ENCODE measurements around the gene CIB4.

CIB4 gene

GRCh38 chr2:26629751-26630150 is 11.4 kb downstream of the CIB4 start:
- no peak for DNase-seq
- no peak overlapping the region for H3K27ac ChIP-seq (ENCODE audit: low read length)
- peaks cover 16% of the 10 kb centered on the region for H3K27me3 ChIP-seq (ENCODE audit: insufficient read depth, low read length, poor library complexity)
- no peaks in the 10 kb centered on the region for H3K9me3 ChIP-seq (ENCODE audit: insufficient read depth, low read length, severe bottlenecking)
- H3K4me2 ChIP-seq (ENCODE audit: insufficient read depth, low read length) = no peak overlapping the region
- H3K36me3 ChIP-seq (ENCODE audit: insufficient read depth, low read length) = no peaks in the 10 kb centered on the region
- TF ChIP-seq EZH2 (IDR thresholded peaks at IDR 0.05; ENCODE audit: borderline replicate concordance, low read depth, low read length, severe bottlenecking) = no peak
- no peak overlapping the region for H3K4me3 ChIP-seq (ENCODE audit: low read depth in 1 of 2, low read length in 2 of 2)
- no peak overlapping the region for H3K9ac ChIP-seq (ENCODE audit: low read depth, low read length)
- H3K4me1 ChIP-seq (ENCODE audit: insufficient read depth, low read length) = no peaks in the 10 kb centered on the region
- ATAC-seq (ENCODE audit: insufficient read depth, low read depth) = no peak
- H2AFZ ChIP-seq (ENCODE audit: low read depth, low read length) = no peak overlapping the region
- no peaks in the 10 kb centered on the region for H3K79me2 ChIP-seq (ENCODE audit: insufficient read depth, low read length)
- H4K20me1 ChIP-seq (ENCODE audit: insufficient read depth, low read length) = no peaks in the 10 kb centered on the region

- Histone ChIP-seq H2AFZ (ENCODE audit: low read depth, low read length) (no peak overlapping the region), H3K79me2 (ENCODE audit: insufficient read depth, low read length) (no peaks in the 10 kb centered on the region), H4K20me1 (ENCODE audit: insufficient read depth, low read length) (no peaks in the 10 kb centered on the region), H3K27ac (ENCODE audit: low read length) (no peak overlapping the region), H3K4me2 (ENCODE audit: insufficient read depth, low read length) (no peak overlapping the region), H3K36me3 (ENCODE audit: insufficient read depth, low read length) (no peaks in the 10 kb centered on the region), H3K9ac (ENCODE audit: low read depth, low read length) (no peak overlapping the region), H3K4me3 (ENCODE audit: low read depth in 1 of 2, low read length in 2 of 2) (no peak overlapping the region), H3K4me1 (ENCODE audit: insufficient read depth, low read length) (no peaks in the 10 kb centered on the region), H3K9me3 (ENCODE audit: insufficient read depth, low read length, severe bottlenecking) (no peaks in the 10 kb centered on the region), H3K27me3 (ENCODE audit: insufficient read depth, low read length, poor library complexity) (peaks cover 12% of the 10 kb centered on the region)
- no peak for TF ChIP-seq EZH2 (IDR thresholded peaks at IDR 0.05; ENCODE audit: borderline replicate concordance, low read depth, low read length, severe bottlenecking)
- no peak for TF ChIP-seq CTCF (IDR thresholded peaks at IDR 0.05; ENCODE audit: borderline replicate concordance, extremely low read depth, low read length, poor library complexity, severe bottlenecking)
- ATAC-seq (ENCODE audit: insufficient read depth, low read depth) (no peak), DNase-seq (no peak)
These were observed 11.9 kb downstream of the CIB4 start for GRCh38 chr2:26629346-26629630.

- ATAC-seq (ENCODE audit: insufficient read depth, low read depth) = no peak
- no peaks in the 10 kb centered on the region for H3K79me2 ChIP-seq (ENCODE audit: insufficient read depth, low read length)
- H3K9ac ChIP-seq (ENCODE audit: low read depth, low read length) = no peak overlapping the region
- DNase-seq = no peak
- no peaks in the 10 kb centered on the region for H3K36me3 ChIP-seq (ENCODE audit: insufficient read depth, low read length)
- H3K27me3 ChIP-seq (ENCODE audit: insufficient read depth, low read length, poor library complexity) = peaks cover 6% of the 10 kb centered on the region
- no peak overlapping the region for H3K27ac ChIP-seq (ENCODE audit: low read length)
- no peaks in the 10 kb centered on the region for H4K20me1 ChIP-seq (ENCODE audit: insufficient read depth, low read length)
- H2AFZ ChIP-seq (ENCODE audit: low read depth, low read length) = no peak overlapping the region
- no peaks in the 10 kb centered on the region for H3K9me3 ChIP-seq (ENCODE audit: insufficient read depth, low read length, severe bottlenecking)
- H3K4me3 ChIP-seq (ENCODE audit: low read depth in 1 of 2, low read length in 2 of 2) = no peak overlapping the region
- H3K4me1 ChIP-seq (ENCODE audit: insufficient read depth, low read length) = no peaks in the 10 kb centered on the region
- TF ChIP-seq EZH2 (IDR thresholded peaks at IDR 0.05; ENCODE audit: borderline replicate concordance, low read depth, low read length, severe bottlenecking) = no peak
- TF ChIP-seq CTCF (IDR thresholded peaks at IDR 0.05; ENCODE audit: borderline replicate concordance, extremely low read depth, low read length, poor library complexity, severe bottlenecking) = no peak
- H3K4me2 ChIP-seq (ENCODE audit: insufficient read depth, low read length) = no peak overlapping the region
These were observed 12.4 kb downstream of the CIB4 start for GRCh38 chr2:26628561-26629345.

GRCh38 chr2:26627350-26628105 is 13.6 kb downstream of the CIB4 start:
- TF ChIP-seq EZH2 (IDR thresholded peaks at IDR 0.05; ENCODE audit: borderline replicate concordance, low read depth, low read length, severe bottlenecking) (no peak), CTCF (IDR thresholded peaks at IDR 0.05; ENCODE audit: borderline replicate concordance, extremely low read depth, low read length, poor library complexity, severe bottlenecking) (no peak)
- H3K27ac ChIP-seq (ENCODE audit: low read length) = no peak overlapping the region
- H3K79me2 ChIP-seq (ENCODE audit: insufficient read depth, low read length) = no peaks in the 10 kb centered on the region
- no peak overlapping the region for H3K4me2 ChIP-seq (ENCODE audit: insufficient read depth, low read length)
- H3K9me3 ChIP-seq (ENCODE audit: insufficient read depth, low read length, severe bottlenecking) = no peaks in the 10 kb centered on the region
- H2AFZ ChIP-seq (ENCODE audit: low read depth, low read length) = no peak overlapping the region
- no peaks in the 10 kb centered on the region for H3K4me1 ChIP-seq (ENCODE audit: insufficient read depth, low read length)
- no peaks in the 10 kb centered on the region for H3K36me3 ChIP-seq (ENCODE audit: insufficient read depth, low read length)
- no peak overlapping the region for H3K4me3 ChIP-seq (ENCODE audit: low read depth in 1 of 2, low read length in 2 of 2)
- H3K27me3 ChIP-seq (ENCODE audit: insufficient read depth, low read length, poor library complexity) = peaks cover 6% of the 10 kb centered on the region
- DNase-seq (no peak), ATAC-seq (ENCODE audit: insufficient read depth, low read depth) (no peak)
- no peak overlapping the region for H3K9ac ChIP-seq (ENCODE audit: low read depth, low read length)
- no peaks in the 10 kb centered on the region for H4K20me1 ChIP-seq (ENCODE audit: insufficient read depth, low read length)

All from DND-41 (cell line).